Osteoblast (primary cell): Measurements from ENCODE around the gene CYP19A1. TPM values are rescaled to one million over a fixed set of nuclear protein-coding genes. Genes with fewer than 3 reads are reported as not detected.

Experiments used
- DNase-seq: peaks from one replicate; pipeline ENCODE4 v3.0.0; 2011; ENCODE audit warnings: low spot score, mixed read lengths; ENCODE audit not compliant: insufficient read length; ENCODE audit errors: missing footprints
- H2AFZ ChIP-seq: 2 replicates; pipeline ENCODE4 v1.6.0; 2011; ENCODE audit warnings: mild to moderate bottlenecking, low read length
- H3K27ac ChIP-seq: 2 replicates; pipeline ENCODE4 v1.5.1; 2011; ENCODE audit warnings: mild to moderate bottlenecking, low read depth, low read length, moderate library complexity
- H3K27me3 ChIP-seq: 2 replicates; pipeline ENCODE4 v1.6.0; 2012; ENCODE audit warnings: mild to moderate bottlenecking, control low read depth, inconsistent platforms, low read length, moderate library complexity; ENCODE audit not compliant: insufficient read depth
- H3K36me3 ChIP-seq: 2 replicates; pipeline ENCODE4 v1.5.1; 2011; ENCODE audit warnings: mild to moderate bottlenecking, low read length, control low read depth, moderate library complexity; ENCODE audit not compliant: insufficient read depth
- H3K4me1 ChIP-seq: 2 replicates; pipeline ENCODE4 v1.5.1; 2011; ENCODE audit warnings: mild to moderate bottlenecking, low read length, control low read depth, moderate library complexity; ENCODE audit not compliant: insufficient read depth
- H3K4me2 ChIP-seq: 2 replicates; pipeline ENCODE4 v1.6.0; 2011; ENCODE audit warnings: mild to moderate bottlenecking, low read length; ENCODE audit not compliant: insufficient read depth
- H3K4me3 ChIP-seq: fragments of 200-600 bp; sonication (generic); 3 replicates; pipeline ENCODE4 v1.5.1; 2012; ENCODE audit warnings: mild to moderate bottlenecking, low read length, inconsistent platforms; ENCODE audit not compliant: insufficient read depth
- H3K79me2 ChIP-seq: 2 replicates; pipeline ENCODE4 v1.6.0; 2012; ENCODE audit warnings: mild to moderate bottlenecking, low read length, control low read depth, inconsistent platforms; ENCODE audit not compliant: insufficient read depth
- H3K9me3 ChIP-seq: 2 replicates; pipeline ENCODE4 v1.5.1; 2011; ENCODE audit warnings: low read depth, low read length, control low read depth
- H4K20me1 ChIP-seq: 2 replicates; pipeline ENCODE4 v1.6.0; 2012; ENCODE audit warnings: mild to moderate bottlenecking, low read length, control low read depth; ENCODE audit not compliant: insufficient read depth
- CTCF ChIP-seq: IDR thresholded peaks from 2 replicates; pipeline ENCODE4 v1.5.1; 2011; ENCODE audit warnings: mild to moderate bottlenecking, low read depth, low read length, moderate library complexity; ENCODE audit errors: extremely low read depth
- total RNA-seq: library from RNA; depleted of rRNA; stranded (reverse); fragments of >200 nt; gene quantifications from 2 replicates; pipeline ENCODE4 v1.2.3, GENCODE V29; 2012

Gene CYP19A1
- total RNA-seq, 1 donor: 2.2 TPM

- H3K27me3 ChIP-seq: peaks cover 3% of the 10 kb centered on the region
- TF ChIP-seq CTCF: no peak
- no peaks in the 10 kb centered on the region for H3K79me2 ChIP-seq
- no peaks in the 10 kb centered on the region for H4K20me1 ChIP-seq
- H3K4me2 ChIP-seq: no peak overlapping the region
- no peaks in the 10 kb centered on the region for H3K9me3 ChIP-seq
- H3K36me3 ChIP-seq: no peaks in the 10 kb centered on the region
- no peaks in the 10 kb centered on the region for H3K4me1 ChIP-seq
- no peak overlapping the region for H3K27ac ChIP-seq
- no peak overlapping the region for H3K4me3 ChIP-seq
- H2AFZ ChIP-seq: no peak overlapping the region
- DNase-seq: no peak
Observed at GRCh38 chr15:51274956-51275355, 63.4 kb downstream of the CYP19A1 start.

- no peak for DNase-seq
- Histone ChIP-seq H4K20me1 (no peaks in the 10 kb centered on the region), H3K27me3 (no peaks in the 10 kb centered on the region), H3K36me3 (no peaks in the 10 kb centered on the region), H3K79me2 (no peaks in the 10 kb centered on the region), H3K4me1 (peaks cover 3% of the 10 kb centered on the region), H3K4me2 (no peak overlapping the region), H3K27ac (no peak overlapping the region), H3K4me3 (no peak overlapping the region), H2AFZ (no peak overlapping the region), H3K9me3 (no peaks in the 10 kb centered on the region)
- TF ChIP-seq CTCF: no peak
Observed at GRCh38 chr15:51270706-51271105, 67.7 kb downstream of the CYP19A1 start.

- TF ChIP-seq CTCF: no peak
- DNase-seq: no peak
- H3K4me1 ChIP-seq: peaks cover 3% of the 10 kb centered on the region
- H4K20me1 ChIP-seq: no peaks in the 10 kb centered on the region
- no peak overlapping the region for H2AFZ ChIP-seq
- no peak overlapping the region for H3K4me2 ChIP-seq
- H3K27me3 ChIP-seq: no peaks in the 10 kb centered on the region
- no peak overlapping the region for H3K27ac ChIP-seq
- H3K36me3 ChIP-seq: no peaks in the 10 kb centered on the region
- H3K79me2 ChIP-seq: no peaks in the 10 kb centered on the region
- no peak overlapping the region for H3K4me3 ChIP-seq
- no peaks in the 10 kb centered on the region for H3K9me3 ChIP-seq
Observed at GRCh38 chr15:51269496-51269895, 68.9 kb downstream of the CYP19A1 start.

- Histone ChIP-seq H2AFZ (peak overlapping the region; percentile 81), H3K79me2 (no peaks in the 10 kb centered on the region), H3K4me2 (peak overlapping the region; percentile 92), H4K20me1 (no peaks in the 10 kb centered on the region), H3K27ac (no peak overlapping the region), H3K36me3 (no peaks in the 10 kb centered on the region), H3K4me1 (peaks cover 3% of the 10 kb centered on the region), H3K4me3 (peak overlapping the region; percentile 78), H3K9me3 (no peaks in the 10 kb centered on the region), H3K27me3 (no peaks in the 10 kb centered on the region)
- DNase-seq: peak; percentile 66
- TF ChIP-seq CTCF: no peak
Observed at GRCh38 chr15:51267703-51268083, 70.7 kb downstream of the CYP19A1 start.
